ENCODE measurements around the gene TMEM82. TPM values are rescaled to one million over a fixed set of nuclear protein-coding genes. Genes with fewer than 3 reads are reported as not detected.

The TMEM82 gene
- total and polyA plus RNA-seq, 2 of the 13 experiments (the other 11 are each of a cell fraction or from before 2014, with no cell fraction given) = 0.24 to 0.97 TPM

- Histone ChIP-seq H3K4me2 (ENCODE audit: low read depth, low read length) (peak overlapping the region; percentile 91), H3K4me3 (replicated peaks in 1 of 3; ENCODE audit: insufficient read depth in 1 of 3, low read depth in 2 of 3, low read length in 3 of 3) (peak overlapping the region; percentile 19 to 82 (median 45); a peak in 4 of 6 replicates), H3K79me2 (ENCODE audit: insufficient read depth, low read length) (peaks cover 2% of the 10 kb centered on the region), H3K9ac (ENCODE audit: insufficient read depth, low read depth, low read length) (no peak overlapping the region), H4K20me1 (ENCODE audit: insufficient read depth, low read length) (no peaks in the 10 kb centered on the region), H3K4me1 (ENCODE audit: insufficient read depth, low read length) (peaks cover 58% of the 10 kb centered on the region), H3K36me3 (replicated peaks in 1 of 2; ENCODE audit: control insufficient read depth in 1 of 2, insufficient read depth in 2 of 2, low read length in 2 of 2) (no peaks in the 10 kb centered on the region), H2AFZ (ENCODE audit: low read length) (no peak overlapping the region), H3K9me3 (ENCODE audit: low read length) (no peaks in the 10 kb centered on the region), H3K27me3 (ENCODE audit: control insufficient read depth in 1 of 2, insufficient read depth in 2 of 2, low read length in 2 of 2) (peaks cover 0 to 27% of the 10 kb centered on the region in 2 experiments; a peak in 3 of 5 replicates), H3K27ac (ENCODE audit: extremely low read length, insufficient read depth, low read length) (no peak overlapping the region)
- intact Hi-C loops (cut with micrococcal nuclease; ENCODE audit: unreplicated experiment) = no loop called here
- no TSS peak for BruUV-seq (replicated peaks)
- WGBS (ENCODE audit: low lambda C conversion rate) = 37% methylated on average over 10 of the region's 21 CpGs
- ATAC-seq = peak; percentile 34
- CTCF ChIA-PET (ENCODE audit: low intra/inter-chr PET ratio, low total read pairs) = no interaction called here
- POLR2A ChIA-PET = interaction anchor here (1.5 kb wide), 1 partner anchor 9 kb away, joined by 4 read pairs; no protein-coding TSS in a partner anchor
- in situ Hi-C loops (cut with HindIII; ENCODE audit: extremely low pct_ligation_motif_present, low pct_unique_long_range_greater_than_20kb) = no loop called here
- peak; percentile 52 for DNase-seq (ENCODE audit: low spot score)
- FAIRE-seq = no peak
- no peak for TF ChIP-seq BHLHE40 (IDR thresholded peaks at IDR 0.05; ENCODE audit: low read length)
- no peak for TF ChIP-seq ZBTB8A (CRISPR knock-in tag; IDR thresholded peaks at IDR 0.05; ENCODE audit: borderline replicate concordance, low read depth)
- 0 out of 2 replicates have a peak, but pooled peaks have one; percentile 11 for TF ChIP-seq ZBTB38 (CRISPR knock-in tag; IDR thresholded peaks at IDR 0.05)
- no peak for TF ChIP-seq LCORL (IDR thresholded peaks at IDR 0.05)
- TF ChIP-seq LCORL (CRISPR knock-in tag; IDR thresholded peaks at IDR 0.05) = no peak
- no peak for TF ChIP-seq MYNN (CRISPR knock-in tag; IDR thresholded peaks at IDR 0.05; ENCODE audit: low read depth)
- TF ChIP-seq ELF1 (CRISPR knock-in tag; IDR thresholded peaks at IDR 0.05) = peak; percentile 81
- peak; percentile 91 for TF ChIP-seq HNRNPL (IDR thresholded peaks at IDR 0.05; ENCODE audit: low read depth, low read length)
- TF ChIP-seq SRSF1 (optimal IDR thresholded peaks at IDR 0.05; ENCODE audit: low read depth, low read length) = peak; percentile 49
- no peak for TF ChIP-seq ZNF253 (CRISPR knock-in tag; IDR thresholded peaks at IDR 0.05; ENCODE audit: borderline replicate concordance)
- TF ChIP-seq, protein P1, sequence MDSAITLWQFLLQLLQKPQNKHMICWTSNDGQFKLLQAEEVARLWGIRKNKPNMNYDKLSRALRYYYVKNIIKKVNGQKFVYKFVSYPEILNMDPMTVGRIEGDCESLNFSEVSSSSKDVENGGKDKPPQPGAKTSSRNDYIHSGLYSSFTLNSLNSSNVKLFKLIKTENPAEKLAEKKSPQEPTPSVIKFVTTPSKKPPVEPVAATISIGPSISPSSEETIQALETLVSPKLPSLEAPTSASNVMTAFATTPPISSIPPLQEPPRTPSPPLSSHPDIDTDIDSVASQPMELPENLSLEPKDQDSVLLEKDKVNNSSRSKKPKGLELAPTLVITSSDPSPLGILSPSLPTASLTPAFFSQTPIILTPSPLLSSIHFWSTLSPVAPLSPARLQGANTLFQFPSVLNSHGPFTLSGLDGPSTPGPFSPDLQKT (CRISPR knock-in tag; IDR thresholded peaks at IDR 0.05; ENCODE audit: borderline replicate concordance) = no peak
- TF ChIP-seq ZBTB7A (CRISPR knock-in tag; IDR thresholded peaks at IDR 0.05) = no peak
- TF ChIP-seq CBX5 (CRISPR knock-in tag; IDR thresholded peaks at IDR 0.05; ENCODE audit: borderline replicate concordance) = no peak
- TF ChIP-seq, protein P2, sequence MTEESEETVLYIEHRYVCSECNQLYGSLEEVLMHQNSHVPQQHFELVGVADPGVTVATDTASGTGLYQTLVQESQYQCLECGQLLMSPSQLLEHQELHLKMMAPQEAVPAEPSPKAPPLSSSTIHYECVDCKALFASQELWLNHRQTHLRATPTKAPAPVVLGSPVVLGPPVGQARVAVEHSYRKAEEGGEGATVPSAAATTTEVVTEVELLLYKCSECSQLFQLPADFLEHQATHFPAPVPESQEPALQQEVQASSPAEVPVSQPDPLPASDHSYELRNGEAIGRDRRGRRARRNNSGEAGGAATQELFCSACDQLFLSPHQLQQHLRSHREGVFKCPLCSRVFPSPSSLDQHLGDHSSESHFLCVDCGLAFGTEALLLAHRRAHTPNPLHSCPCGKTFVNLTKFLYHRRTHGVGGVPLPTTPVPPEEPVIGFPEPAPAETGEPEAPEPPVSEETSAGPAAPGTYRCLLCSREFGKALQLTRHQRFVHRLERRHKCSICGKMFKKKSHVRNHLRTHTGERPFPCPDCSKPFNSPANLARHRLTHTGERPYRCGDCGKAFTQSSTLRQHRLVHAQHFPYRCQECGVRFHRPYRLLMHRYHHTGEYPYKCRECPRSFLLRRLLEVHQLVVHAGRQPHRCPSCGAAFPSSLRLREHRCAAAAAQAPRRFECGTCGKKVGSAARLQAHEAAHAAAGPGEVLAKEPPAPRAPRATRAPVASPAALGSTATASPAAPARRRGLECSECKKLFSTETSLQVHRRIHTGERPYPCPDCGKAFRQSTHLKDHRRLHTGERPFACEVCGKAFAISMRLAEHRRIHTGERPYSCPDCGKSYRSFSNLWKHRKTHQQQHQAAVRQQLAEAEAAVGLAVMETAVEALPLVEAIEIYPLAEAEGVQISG (CRISPR knock-in tag; IDR thresholded peaks at IDR 0.05) = 0 out of 2 replicates have a peak, but pooled peaks have one; percentile 13
- TF ChIP-seq, protein P3, sequence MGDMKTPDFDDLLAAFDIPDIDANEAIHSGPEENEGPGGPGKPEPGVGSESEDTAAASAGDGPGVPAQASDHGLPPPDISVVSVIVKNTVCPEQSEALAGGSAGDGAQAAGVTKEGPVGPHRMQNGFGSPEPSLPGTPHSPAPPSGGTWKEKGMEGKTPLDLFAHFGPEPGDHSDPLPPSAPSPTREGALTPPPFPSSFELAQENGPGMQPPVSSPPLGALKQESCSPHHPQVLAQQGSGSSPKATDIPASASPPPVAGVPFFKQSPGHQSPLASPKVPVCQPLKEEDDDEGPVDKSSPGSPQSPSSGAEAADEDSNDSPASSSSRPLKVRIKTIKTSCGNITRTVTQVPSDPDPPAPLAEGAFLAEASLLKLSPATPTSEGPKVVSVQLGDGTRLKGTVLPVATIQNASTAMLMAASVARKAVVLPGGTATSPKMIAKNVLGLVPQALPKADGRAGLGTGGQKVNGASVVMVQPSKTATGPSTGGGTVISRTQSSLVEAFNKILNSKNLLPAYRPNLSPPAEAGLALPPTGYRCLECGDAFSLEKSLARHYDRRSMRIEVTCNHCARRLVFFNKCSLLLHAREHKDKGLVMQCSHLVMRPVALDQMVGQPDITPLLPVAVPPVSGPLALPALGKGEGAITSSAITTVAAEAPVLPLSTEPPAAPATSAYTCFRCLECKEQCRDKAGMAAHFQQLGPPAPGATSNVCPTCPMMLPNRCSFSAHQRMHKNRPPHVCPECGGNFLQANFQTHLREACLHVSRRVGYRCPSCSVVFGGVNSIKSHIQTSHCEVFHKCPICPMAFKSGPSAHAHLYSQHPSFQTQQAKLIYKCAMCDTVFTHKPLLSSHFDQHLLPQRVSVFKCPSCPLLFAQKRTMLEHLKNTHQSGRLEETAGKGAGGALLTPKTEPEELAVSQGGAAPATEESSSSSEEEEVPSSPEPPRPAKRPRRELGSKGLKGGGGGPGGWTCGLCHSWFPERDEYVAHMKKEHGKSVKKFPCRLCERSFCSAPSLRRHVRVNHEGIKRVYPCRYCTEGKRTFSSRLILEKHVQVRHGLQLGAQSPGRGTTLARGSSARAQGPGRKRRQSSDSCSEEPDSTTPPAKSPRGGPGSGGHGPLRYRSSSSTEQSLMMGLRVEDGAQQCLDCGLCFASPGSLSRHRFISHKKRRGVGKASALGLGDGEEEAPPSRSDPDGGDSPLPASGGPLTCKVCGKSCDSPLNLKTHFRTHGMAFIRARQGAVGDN (CRISPR knock-in tag; IDR thresholded peaks at IDR 0.05) = peak; percentile 68
- 0 out of 2 replicates have a peak, but pooled peaks have one; percentile 55 for TF ChIP-seq NFATC3 (CRISPR knock-in tag; IDR thresholded peaks at IDR 0.05)
These were observed 14.1 kb downstream of the TMEM82 start for GRCh38 chr1:15756143-15757015.
